Esophagus squamous epithelium (tissue), 5 donors: Measurements from ENCODE around the gene PDE7B. TPM values are rescaled to one million over a fixed set of nuclear protein-coding genes. Genes with fewer than 3 reads are reported as not detected.

Experiments used
- DNase-seq: peaks from one replicate; lab custom pipeline; 2025; lab: John Stamatoyannopoulos, UW
- H3K27ac ChIP-seq, 4 donors: fragments of 200-600 bp; sonication (generic); one replicate each; pipeline ENCODE4 v1.5.1; 2016 to 2019; ENCODE audit warnings: mild to moderate bottlenecking in 1 of 4
- H3K27me3 ChIP-seq, 4 donors: fragments of 200-600 bp; sonication (generic); 1 replicate in 3 of 4; 2 replicates in 1 of 4; pipeline versions ENCODE4 v1.5.1 to v1.6.0; 2017 to 2021; ENCODE audit warnings: antibody characterized with exemption in 1 of 4
- H3K36me3 ChIP-seq, 3 donors: fragments of 200-600 bp; sonication (generic); one replicate each; pipeline ENCODE4 v1.5.1; 2016 to 2019
- H3K4me1 ChIP-seq, 3 donors: fragments of 200-600 bp; sonication (generic); one replicate each; pipeline ENCODE4 v1.5.1; 2017 to 2019
- H3K4me3 ChIP-seq, 4 donors: fragments of 200-600 bp; sonication (generic); 1 replicate in 3 of 4; 2 replicates in 1 of 4; pipeline ENCODE4 v1.5.1; 2016 to 2019; ENCODE audit warnings: mild to moderate bottlenecking in 2 of 4, moderate library complexity in 1 of 4
- H3K9me3 ChIP-seq, 3 donors: fragments of 200-600 bp; sonication (generic); one replicate each; pipeline ENCODE4 v1.5.1; 2016 to 2019
- POLR2A ChIP-seq, 4 donors: fragments of 450-650 bp; IDR thresholded peaks; one replicate each; pipeline ENCODE4 v1.6.1; 2017; ENCODE audit warnings: antibody characterized with exemption in 4 of 4, mild to moderate bottlenecking in 4 of 4, moderate library complexity in 3 of 4
- WGBS, 2 donors: methylation state at CpG; one replicate each; pipeline ENCODE4 v1.1.5; 2018; 5-methylcytosine and 5-hydroxymethylcytosine counted together
- intact Hi-C: fragments of 100-400 bp; cut with DNase I; formaldehyde crosslinking; loops from one replicate; pipeline ENCODE4 v1.15.0; 2022
- total RNA-seq, 4 donors: library from RNA; depleted of rRNA; stranded (reverse); fragments of >200 nt; gene quantifications; one replicate each; pipeline ENCODE4 v1.1.0, GENCODE V29; 2016
- TF ChIP-seq, protein P1 (sequence below), 6 experiments: fragments of 450-650 bp in 4 of 6; fragments of 200-600 bp in 2 of 6; sonication (generic) in 2 of 6; IDR thresholded peaks; one replicate each; pipeline ENCODE4 v1.5.1; 2016 to 2019; ENCODE audit warnings: antibody characterized with exemption in 6 of 6, mild to moderate bottlenecking in 4 of 6, moderate library complexity in 4 of 6
- donor health status: DM: yes; HTN: yes; CAD: no.

PDE7B gene
- total RNA-seq, 4 donors from 2014 or later, result 0.08 to 6.1 (median 0.47) TPM

DNA sequence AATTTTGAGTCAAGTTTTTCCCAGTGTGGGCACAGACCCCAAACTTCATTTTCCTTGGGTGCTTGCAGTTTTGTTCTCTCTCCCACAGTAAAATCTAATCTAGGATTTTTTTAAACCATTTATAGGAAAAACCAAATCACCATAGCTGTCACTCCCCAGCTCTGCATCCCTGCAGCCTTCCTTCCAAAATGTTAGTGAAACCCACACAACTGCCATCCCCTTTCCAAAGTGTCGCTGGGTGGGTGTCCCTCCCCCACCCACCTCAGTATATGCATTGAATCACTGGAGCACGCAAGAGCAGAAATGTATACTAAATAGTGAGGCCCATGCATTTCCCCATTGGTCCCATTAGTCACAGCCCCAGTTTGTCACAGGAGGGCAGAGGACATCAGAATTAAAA, 260.3 kb downstream of the PDE7B start:
- Histone ChIP-seq H3K4me3 (no peak overlapping the region), H3K27me3 (no peaks in the 10 kb centered on the region), H3K36me3 (no peaks in the 10 kb centered on the region), H3K27ac (no peak overlapping the region), H3K9me3 (no peaks in the 10 kb centered on the region), H3K4me1 (peaks cover 10 to 37% (median 10%) of the 10 kb centered on the region in 3 donors)
- intact Hi-C loops, result no loop called here
- DNase-seq, result no peak
- WGBS, 2 donors, result 67 to 79% methylated on average over 2 of the region's 2 CpGs
- TF ChIP-seq, protein P1, sequence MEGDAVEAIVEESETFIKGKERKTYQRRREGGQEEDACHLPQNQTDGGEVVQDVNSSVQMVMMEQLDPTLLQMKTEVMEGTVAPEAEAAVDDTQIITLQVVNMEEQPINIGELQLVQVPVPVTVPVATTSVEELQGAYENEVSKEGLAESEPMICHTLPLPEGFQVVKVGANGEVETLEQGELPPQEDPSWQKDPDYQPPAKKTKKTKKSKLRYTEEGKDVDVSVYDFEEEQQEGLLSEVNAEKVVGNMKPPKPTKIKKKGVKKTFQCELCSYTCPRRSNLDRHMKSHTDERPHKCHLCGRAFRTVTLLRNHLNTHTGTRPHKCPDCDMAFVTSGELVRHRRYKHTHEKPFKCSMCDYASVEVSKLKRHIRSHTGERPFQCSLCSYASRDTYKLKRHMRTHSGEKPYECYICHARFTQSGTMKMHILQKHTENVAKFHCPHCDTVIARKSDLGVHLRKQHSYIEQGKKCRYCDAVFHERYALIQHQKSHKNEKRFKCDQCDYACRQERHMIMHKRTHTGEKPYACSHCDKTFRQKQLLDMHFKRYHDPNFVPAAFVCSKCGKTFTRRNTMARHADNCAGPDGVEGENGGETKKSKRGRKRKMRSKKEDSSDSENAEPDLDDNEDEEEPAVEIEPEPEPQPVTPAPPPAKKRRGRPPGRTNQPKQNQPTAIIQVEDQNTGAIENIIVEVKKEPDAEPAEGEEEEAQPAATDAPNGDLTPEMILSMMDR (IDR thresholded peaks at IDR 0.05), result no peak
- no peak for TF ChIP-seq POLR2A (IDR thresholded peaks at IDR 0.05)

DNA sequence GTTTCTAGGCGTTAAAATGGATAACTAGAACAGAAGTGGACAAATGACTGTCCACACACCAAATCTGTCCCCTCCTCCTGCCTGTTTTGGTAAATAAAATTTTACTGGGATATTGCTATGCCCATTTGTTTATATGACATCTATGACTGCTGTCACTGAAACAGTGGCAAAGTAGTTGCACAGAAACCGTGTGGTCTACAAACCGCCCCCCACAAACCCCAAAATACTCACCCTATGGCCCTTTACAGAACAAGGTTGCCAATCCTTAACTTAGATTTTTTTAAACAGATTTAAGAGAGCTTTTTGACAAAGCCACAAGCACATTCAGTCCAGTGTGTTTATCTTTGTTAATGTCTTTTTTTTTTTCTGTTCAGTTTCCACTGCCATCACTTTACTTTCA, 260.8 kb downstream of the PDE7B start:
- H3K4me3 ChIP-seq, result no peak overlapping the region
- no peak overlapping the region for H3K27ac ChIP-seq
- H3K36me3 ChIP-seq, result no peaks in the 10 kb centered on the region
- 77 to 89% methylated on average over 3 of the region's 3 CpGs for WGBS, 2 donors
- peaks cover 10 to 37% (median 10%) of the 10 kb centered on the region in 3 donors for H3K4me1 ChIP-seq
- TF ChIP-seq, protein P1 (IDR thresholded peaks at IDR 0.05), result no peak
- TF ChIP-seq POLR2A (IDR thresholded peaks at IDR 0.05), result no peak
- no peaks in the 10 kb centered on the region for H3K9me3 ChIP-seq
- no peaks in the 10 kb centered on the region for H3K27me3 ChIP-seq
- intact Hi-C loops, result no loop called here
- DNase-seq, result no peak

DNA sequence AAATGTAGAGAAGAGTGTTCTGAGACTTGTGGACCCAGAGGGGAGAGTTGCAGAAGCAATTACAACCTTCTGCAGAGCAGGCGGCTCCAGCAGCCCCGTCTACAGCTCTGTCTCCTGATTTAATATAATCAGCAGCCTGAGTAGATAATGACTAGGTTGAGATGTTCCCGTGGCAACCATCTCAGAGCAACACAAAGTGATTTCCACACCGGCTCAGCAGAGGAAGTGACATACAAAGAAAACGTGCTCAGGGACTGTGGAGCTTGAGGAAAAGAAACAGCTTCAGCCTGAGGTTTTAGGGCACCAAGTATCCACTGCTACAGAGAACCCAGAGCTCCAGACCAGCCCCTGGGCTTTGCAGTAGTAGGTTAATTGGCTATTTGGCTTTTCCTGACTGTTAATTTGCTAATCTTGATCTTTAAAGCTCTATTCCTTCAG, 262.3 kb downstream of the PDE7B start:
- H3K36me3 ChIP-seq, result no peaks in the 10 kb centered on the region
- TF ChIP-seq, protein P1 (IDR thresholded peaks at IDR 0.05), result no peak
- TF ChIP-seq POLR2A (IDR thresholded peaks at IDR 0.05), result no peak
- H3K4me3 ChIP-seq, result no peak overlapping the region
- peak overlapping the region in 3 of 4 donors; percentile 30 to 65 (median 57) for H3K27ac ChIP-seq
- H3K9me3 ChIP-seq, result no peaks in the 10 kb centered on the region
- 17 to 25% methylated on average over 5 of the region's 5 CpGs for WGBS, 2 donors
- DNase-seq, result no peak
- H3K27me3 ChIP-seq, result no peaks in the 10 kb centered on the region
- intact Hi-C loops, result no loop called here
- peaks cover 10 to 49% (median 10%) of the 10 kb centered on the region in 3 donors for H3K4me1 ChIP-seq

DNA sequence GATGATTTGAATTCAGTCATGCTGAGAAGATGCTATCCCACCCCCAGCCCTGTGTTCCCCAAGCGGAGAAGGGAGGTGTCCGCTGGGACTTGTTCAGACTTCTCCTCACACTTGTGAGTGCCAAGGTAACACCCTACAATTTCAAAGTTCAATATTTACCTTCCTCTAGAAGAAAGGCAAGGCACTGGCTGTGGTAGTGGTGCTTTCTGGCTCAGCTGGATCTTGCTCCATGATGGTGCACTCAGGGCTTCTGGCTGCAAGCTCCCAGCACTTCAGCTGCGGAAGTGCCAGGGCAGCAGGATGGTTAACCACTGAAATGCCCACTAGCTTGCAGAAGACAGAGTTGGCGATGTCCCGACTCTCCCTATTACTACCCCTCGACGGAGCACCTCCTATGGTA, 263.2 kb downstream of the PDE7B start:
- no peak for TF ChIP-seq POLR2A (IDR thresholded peaks at IDR 0.05)
- TF ChIP-seq, protein P1 (IDR thresholded peaks at IDR 0.05), result no peak
- DNase-seq, result no peak
- Histone ChIP-seq H3K27ac (peak overlapping the region in 3 of 4 donors; percentile 31 to 65 (median 57)), H3K4me3 (no peak overlapping the region), H3K4me1 (peaks cover 10 to 56% (median 12%) of the 10 kb centered on the region in 3 donors), H3K36me3 (no peaks in the 10 kb centered on the region), H3K27me3 (no peaks in the 10 kb centered on the region), H3K9me3 (no peaks in the 10 kb centered on the region)
- WGBS, 2 donors, result 72 to 80% methylated on average over 6 to 7 of the region's 7 CpGs
- intact Hi-C loops, result no loop called here

DNA sequence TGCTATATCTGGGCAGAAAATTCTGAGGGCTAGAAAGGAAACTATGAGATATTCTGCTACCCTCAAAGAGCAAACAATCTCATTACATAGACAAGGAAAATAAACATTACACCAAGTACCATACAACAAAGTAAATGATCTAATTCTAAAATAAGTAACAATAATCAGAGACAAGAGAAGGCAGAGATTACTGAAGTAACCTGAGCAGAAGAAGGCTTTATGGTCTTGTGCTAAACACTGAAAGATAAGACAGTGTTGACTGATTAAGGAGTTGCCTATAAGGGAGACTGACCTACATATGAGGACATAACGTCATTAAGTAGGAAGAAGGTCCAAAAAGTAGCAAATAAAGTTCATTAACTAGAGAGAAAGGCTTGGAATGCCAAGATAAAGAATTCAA, 264.4 kb downstream of the PDE7B start:
- H3K27ac ChIP-seq, result no peak overlapping the region

More for the DNA sequence above, 264.4 kb downstream of the PDE7B start:
- H3K27me3 ChIP-seq, result no peaks in the 10 kb centered on the region
- 71 to 87% methylated on average over 1 of the region's 1 CpG for WGBS, 2 donors
- TF ChIP-seq POLR2A (IDR thresholded peaks at IDR 0.05), result no peak
- TF ChIP-seq, protein P1 (IDR thresholded peaks at IDR 0.05), result no peak
- peaks cover 10 to 69% (median 16%) of the 10 kb centered on the region in 3 donors for H3K4me1 ChIP-seq
- intact Hi-C loops, result no loop called here
- no peak overlapping the region for H3K4me3 ChIP-seq
- no peaks in the 10 kb centered on the region for H3K9me3 ChIP-seq
- no peaks in the 10 kb centered on the region for H3K36me3 ChIP-seq
- DNase-seq, result no peak
